ENCODE data around the gene RERG. TPM values are rescaled to one million over a fixed set of nuclear protein-coding genes. Genes with fewer than 3 reads are reported as not detected.
"Not testable (repeated sequence)": the region's sequence is repeated elsewhere in the genome, so short reads cannot be mapped to it uniquely, and the experiment has no call there.

The RERG gene
- total RNA-seq, 1 experiment from 2014 or later, result not detected

GRCh38 chr12:15143467-15143866, 77.8 kb downstream of the RERG start:
- no peak for DNase-seq (ENCODE audit: low read depth)

- DNase-seq (ENCODE audit: low read depth), result no peak
These were observed 78.5 kb downstream of the RERG start for GRCh38 chr12:15142711-15143110.

- DNase-seq (ENCODE audit: low read depth), result peak; percentile 62
These were observed 89.8 kb downstream of the RERG start for GRCh38 chr12:15131431-15131830.

- DNase-seq (ENCODE audit: low read depth), result no peak
These were observed 90.7 kb downstream of the RERG start for GRCh38 chr12:15130541-15130940.

GRCh38 chr12:15123401-15123800, 97.8 kb downstream of the RERG start:
- DNase-seq (ENCODE audit: low read depth), result no peak

GRCh38 chr12:15122344-15122743, 98.9 kb downstream of the RERG start:
- DNase-seq (ENCODE audit: low read depth), result no peak

- no peak for DNase-seq (ENCODE audit: low read depth)
These were observed 102.3 kb downstream of the RERG start for GRCh38 chr12:15118955-15119354.

GRCh38 chr12:15116983-15117382, 104.2 kb downstream of the RERG start:
- DNase-seq (ENCODE audit: low read depth), result no peak

- no peak for DNase-seq (ENCODE audit: low read depth)
These were observed 105.1 kb downstream of the RERG start for GRCh38 chr12:15116086-15116485.

GRCh38 chr12:15115434-15115833, 105.8 kb downstream of the RERG start:
- DNase-seq (ENCODE audit: low read depth), result no peak

GRCh38 chr12:15114501-15114900, 106.7 kb downstream of the RERG start:
- no peak for DNase-seq (ENCODE audit: low read depth)

GRCh38 chr12:15092826-15093225, 128.4 kb downstream of the RERG start:
- no peak for DNase-seq (ENCODE audit: low read depth)

GRCh38 chr12:15090441-15090840, 130.8 kb downstream of the RERG start:
- DNase-seq (ENCODE audit: low read depth), result no peak

- DNase-seq (ENCODE audit: low read depth), result peak; percentile 0
These were observed 133.1 kb downstream of the RERG start for GRCh38 chr12:15088105-15088504.

GRCh38 chr12:15077751-15078150, 143.5 kb downstream of the RERG start:
- DNase-seq (ENCODE audit: low read depth), result not testable (repeated sequence)

GRCh38 chr12:15074351-15074750, 146.9 kb downstream of the RERG start:
- DNase-seq (ENCODE audit: low read depth), result no peak

- DNase-seq (ENCODE audit: low read depth), result no peak
These were observed 162.1 kb downstream of the RERG start for GRCh38 chr12:15059123-15059522.

Other genes with a start within 250 kb of the RERG start
- not detected in 2 replicates for gene PDE6H, start 248.4 kb downstream of the RERG start, total RNA-seq (2014; rRNA removed; shearing (Covaris generic))
- gene PTPRO, start 101.1 kb upstream of the RERG start, total RNA-seq (2014; rRNA removed; shearing (Covaris generic)), result 0.72 and 0.78 TPM in 2 replicates

Measured in RPMI7951 (cell line).